ENCODE results near the gene PRR12. TPM values are rescaled to one million over a fixed set of nuclear protein-coding genes. Genes with fewer than 3 reads are reported as not detected.

Gene PRR12
- total and polyA plus RNA-seq, 2 donors (not counting 1 experiment from before 2014, with no cell fraction given): 0.40 to 2.1 TPM

GRCh38 chr19:49605605-49606004, 14.6 kb downstream of the PRR12 start:
- no peak for TF ChIP-seq EZH2 (IDR thresholded peaks at IDR 0.05; ENCODE audit: low read length, missing control alignments)
- TF ChIP-seq CTCF (conservative IDR thresholded peaks at IDR 0.05 in 1 of 2, IDR thresholded peaks at IDR 0.05 in 1 of 2; ENCODE audit: low read depth in 1 of 2, low read length in 2 of 2): no peak
- Histone ChIP-seq H3K4me2 (ENCODE audit: extremely low read depth, insufficient read depth, low read length) (no peak overlapping the region), H3K36me3 (ENCODE audit: control insufficient read depth, insufficient read depth, low read length) (peaks cover 13% of the 10 kb centered on the region), H3K27me3 (ENCODE audit: control insufficient read depth, insufficient read depth, low read length) (no peaks in the 10 kb centered on the region), H4K20me1 (ENCODE audit: control insufficient read depth, extremely low read depth, insufficient read depth, low read length) (no peaks in the 10 kb centered on the region), H3K27ac (ENCODE audit: insufficient read depth, low read length) (no peak overlapping the region), H2AFZ (ENCODE audit: low read length) (no peak overlapping the region), H3K79me2 (ENCODE audit: control insufficient read depth, insufficient read depth, low read length) (peaks cover 17% of the 10 kb centered on the region), H3K4me1 (ENCODE audit: control insufficient read depth, extremely low read depth, insufficient read depth, low read length) (no peaks in the 10 kb centered on the region), H3K9ac (ENCODE audit: insufficient read depth, low read length) (no peak overlapping the region), H3K4me3 (replicated peaks in 1 of 4; ENCODE audit: control extremely low read depth in 1 of 4, insufficient read depth in 1 of 4, low read depth in 3 of 4, low read length in 4 of 4) (no peak overlapping the region), H3K9me3 (ENCODE audit: control insufficient read depth, insufficient read depth, low read depth, low read length) (no peaks in the 10 kb centered on the region)
- DNase-seq (ENCODE audit: low read depth in 2 of 2): no peak

- Histone ChIP-seq H3K27ac (ENCODE audit: insufficient read depth, low read length) (no peak overlapping the region), H3K9ac (ENCODE audit: insufficient read depth, low read length) (no peak overlapping the region), H4K20me1 (ENCODE audit: control insufficient read depth, extremely low read depth, insufficient read depth, low read length) (no peaks in the 10 kb centered on the region), H3K79me2 (ENCODE audit: control insufficient read depth, insufficient read depth, low read length) (peaks cover 24% of the 10 kb centered on the region), H3K9me3 (ENCODE audit: control insufficient read depth, insufficient read depth, low read depth, low read length) (no peaks in the 10 kb centered on the region), H3K4me3 (replicated peaks in 1 of 4; ENCODE audit: control extremely low read depth in 1 of 4, insufficient read depth in 1 of 4, low read depth in 3 of 4, low read length in 4 of 4) (no peak overlapping the region), H3K4me2 (ENCODE audit: extremely low read depth, insufficient read depth, low read length) (no peak overlapping the region), H3K27me3 (ENCODE audit: control insufficient read depth, insufficient read depth, low read length) (no peaks in the 10 kb centered on the region), H3K4me1 (ENCODE audit: control insufficient read depth, extremely low read depth, insufficient read depth, low read length) (peaks cover 15% of the 10 kb centered on the region), H3K36me3 (ENCODE audit: control insufficient read depth, insufficient read depth, low read length) (peaks cover 8% of the 10 kb centered on the region), H2AFZ (ENCODE audit: low read length) (no peak overlapping the region)
- TF ChIP-seq CTCF (conservative IDR thresholded peaks at IDR 0.05 in 1 of 2, IDR thresholded peaks at IDR 0.05 in 1 of 2; ENCODE audit: low read depth in 1 of 2, low read length in 2 of 2) (no peak), EZH2 (IDR thresholded peaks at IDR 0.05; ENCODE audit: low read length, missing control alignments) (no peak)
- no peak for DNase-seq (ENCODE audit: low read depth in 2 of 2)
Measured at GRCh38 chr19:49609499-49610092, 18.6 kb downstream of the PRR12 start.

- Histone ChIP-seq H3K27ac (ENCODE audit: insufficient read depth, low read length) (peak overlapping the region; percentile 33), H3K36me3 (ENCODE audit: control insufficient read depth, insufficient read depth, low read length) (peaks cover 19% of the 10 kb centered on the region), H3K27me3 (ENCODE audit: control insufficient read depth, insufficient read depth, low read length) (no peaks in the 10 kb centered on the region), H3K9me3 (ENCODE audit: control insufficient read depth, insufficient read depth, low read depth, low read length) (no peaks in the 10 kb centered on the region), H3K79me2 (ENCODE audit: control insufficient read depth, insufficient read depth, low read length) (peaks cover 18% of the 10 kb centered on the region), H3K9ac (ENCODE audit: insufficient read depth, low read length) (no peak overlapping the region), H2AFZ (ENCODE audit: low read length) (no peak overlapping the region), H4K20me1 (ENCODE audit: control insufficient read depth, extremely low read depth, insufficient read depth, low read length) (no peaks in the 10 kb centered on the region), H3K4me2 (ENCODE audit: extremely low read depth, insufficient read depth, low read length) (no peak overlapping the region), H3K4me1 (ENCODE audit: control insufficient read depth, extremely low read depth, insufficient read depth, low read length) (peaks cover 15% of the 10 kb centered on the region), H3K4me3 (replicated peaks in 1 of 4; ENCODE audit: control extremely low read depth in 1 of 4, insufficient read depth in 1 of 4, low read depth in 3 of 4, low read length in 4 of 4) (no peak overlapping the region)
- TF ChIP-seq CTCF (conservative IDR thresholded peaks at IDR 0.05 in 1 of 2, IDR thresholded peaks at IDR 0.05 in 1 of 2; ENCODE audit: low read depth in 1 of 2, low read length in 2 of 2): no peak
- no peak for TF ChIP-seq EZH2 (IDR thresholded peaks at IDR 0.05; ENCODE audit: low read length, missing control alignments)
- peak in 1 of 2 donors; percentile 55 for DNase-seq (ENCODE audit: low read depth in 2 of 2)
Measured at GRCh38 chr19:49613374-49613773, 22.4 kb downstream of the PRR12 start.
